ENCODE results near the gene SLC2A10.

The SLC2A10 gene

DNA sequence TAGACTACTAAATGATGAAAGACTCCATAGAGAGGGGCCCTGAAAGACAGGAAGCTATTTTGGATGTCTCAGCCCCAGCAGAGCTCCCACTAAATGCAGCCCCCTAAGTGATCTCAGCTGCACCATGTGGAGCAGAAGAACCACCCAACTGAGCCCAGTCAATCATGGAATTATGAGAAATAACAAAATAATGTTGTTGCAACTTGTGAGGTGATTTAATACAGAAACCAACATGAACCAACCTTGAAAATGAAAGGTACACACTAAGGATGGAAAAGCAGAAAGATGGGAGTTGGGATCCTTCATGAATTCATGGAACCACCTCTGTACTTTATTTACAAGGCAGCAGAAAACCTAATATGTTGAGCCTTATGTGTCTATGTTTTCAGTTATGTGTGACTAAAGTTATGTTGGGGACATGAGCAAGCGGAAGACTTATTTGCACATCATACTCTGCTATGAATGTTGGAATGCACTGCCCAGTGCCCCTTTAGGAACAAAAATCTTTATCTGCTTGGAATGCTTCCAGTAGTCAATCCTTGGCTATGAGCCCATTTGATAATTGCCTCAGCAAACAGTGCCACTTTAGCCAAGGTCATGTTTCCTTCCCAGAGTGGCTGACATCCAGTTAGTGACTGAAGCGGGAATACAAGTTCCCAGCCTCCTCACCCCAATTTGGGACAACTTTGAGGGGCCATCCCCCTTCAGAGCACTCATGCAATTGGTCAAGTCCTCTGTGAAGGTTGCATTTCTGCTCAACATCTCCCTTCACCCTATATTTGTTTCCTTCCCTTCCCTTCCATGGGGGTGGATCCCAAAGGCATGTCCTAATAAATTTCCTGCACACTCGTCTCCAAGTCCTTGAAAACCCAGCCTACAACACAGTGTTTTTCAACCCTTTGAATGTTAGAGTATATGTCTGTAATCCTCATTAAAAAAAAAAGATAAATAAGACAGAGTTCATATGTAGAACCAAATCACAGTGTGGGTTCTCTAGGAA is 38.6 kb upstream of the SLC2A10 start:
- DNase-seq (ENCODE audit: low spot score): no peak
- ATAC-seq (ENCODE audit: low read depth): no peak
- Histone ChIP-seq H3K4me3 (ENCODE audit: severe bottlenecking) (no peak overlapping the region), H3K27me3 (ENCODE audit: insufficient read depth, poor library complexity, severe bottlenecking) (no peaks in the 10 kb centered on the region), H3K9me3 (ENCODE audit: severe bottlenecking) (no peaks in the 10 kb centered on the region), H3K4me1 (ENCODE audit: insufficient read depth, poor library complexity, severe bottlenecking) (peaks cover 5% of the 10 kb centered on the region), H3K36me3 (ENCODE audit: low read depth) (no peaks in the 10 kb centered on the region), H3K27ac (ENCODE audit: poor library complexity, severe bottlenecking) (no peak overlapping the region)
- TF ChIP-seq, protein P1, sequence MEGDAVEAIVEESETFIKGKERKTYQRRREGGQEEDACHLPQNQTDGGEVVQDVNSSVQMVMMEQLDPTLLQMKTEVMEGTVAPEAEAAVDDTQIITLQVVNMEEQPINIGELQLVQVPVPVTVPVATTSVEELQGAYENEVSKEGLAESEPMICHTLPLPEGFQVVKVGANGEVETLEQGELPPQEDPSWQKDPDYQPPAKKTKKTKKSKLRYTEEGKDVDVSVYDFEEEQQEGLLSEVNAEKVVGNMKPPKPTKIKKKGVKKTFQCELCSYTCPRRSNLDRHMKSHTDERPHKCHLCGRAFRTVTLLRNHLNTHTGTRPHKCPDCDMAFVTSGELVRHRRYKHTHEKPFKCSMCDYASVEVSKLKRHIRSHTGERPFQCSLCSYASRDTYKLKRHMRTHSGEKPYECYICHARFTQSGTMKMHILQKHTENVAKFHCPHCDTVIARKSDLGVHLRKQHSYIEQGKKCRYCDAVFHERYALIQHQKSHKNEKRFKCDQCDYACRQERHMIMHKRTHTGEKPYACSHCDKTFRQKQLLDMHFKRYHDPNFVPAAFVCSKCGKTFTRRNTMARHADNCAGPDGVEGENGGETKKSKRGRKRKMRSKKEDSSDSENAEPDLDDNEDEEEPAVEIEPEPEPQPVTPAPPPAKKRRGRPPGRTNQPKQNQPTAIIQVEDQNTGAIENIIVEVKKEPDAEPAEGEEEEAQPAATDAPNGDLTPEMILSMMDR (IDR thresholded peaks at IDR 0.05; ENCODE audit: poor library complexity, severe bottlenecking): no peak

DNA sequence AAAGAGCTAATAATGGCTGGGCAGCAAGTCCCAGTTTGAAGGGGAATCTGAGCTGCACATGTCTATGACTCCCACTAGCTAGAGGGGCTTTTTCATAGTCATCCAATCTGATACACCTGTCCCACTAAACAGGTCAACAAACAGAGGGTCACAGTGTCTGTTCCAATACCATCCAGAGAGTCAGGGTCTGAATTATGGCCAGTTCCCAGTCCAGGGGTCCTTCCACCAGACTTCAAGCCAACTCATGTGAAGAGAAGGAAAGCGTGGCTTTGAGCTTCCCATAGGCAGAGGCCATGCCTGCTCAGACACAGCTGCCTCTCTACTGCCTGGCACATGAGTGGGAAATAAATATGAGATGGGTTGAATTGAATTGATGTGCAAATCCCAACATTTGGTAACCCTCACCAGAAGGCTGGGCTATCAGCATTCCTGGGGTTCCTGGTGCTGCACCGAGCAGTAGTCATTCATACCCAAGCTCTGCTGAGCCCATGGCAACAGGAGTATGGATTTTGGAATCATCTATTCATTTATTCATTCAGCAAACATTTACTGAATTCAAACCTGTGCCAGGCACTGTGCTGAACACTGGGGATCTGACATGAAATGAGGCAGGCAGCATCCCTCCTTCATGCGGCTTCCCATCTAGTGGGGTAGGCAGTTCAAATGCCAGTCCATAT is 37.4 kb upstream of the SLC2A10 start:
- H3K4me1 ChIP-seq (ENCODE audit: insufficient read depth, poor library complexity, severe bottlenecking): no peaks in the 10 kb centered on the region
- TF ChIP-seq, protein P1 (IDR thresholded peaks at IDR 0.05; ENCODE audit: poor library complexity, severe bottlenecking): no peak
- H3K27me3 ChIP-seq (ENCODE audit: insufficient read depth, poor library complexity, severe bottlenecking): no peaks in the 10 kb centered on the region
- DNase-seq (ENCODE audit: low spot score): no peak
- ATAC-seq (ENCODE audit: low read depth): no peak
- H3K27ac ChIP-seq (ENCODE audit: poor library complexity, severe bottlenecking): no peak overlapping the region
- H3K36me3 ChIP-seq (ENCODE audit: low read depth): no peaks in the 10 kb centered on the region
- no peak overlapping the region for H3K4me3 ChIP-seq (ENCODE audit: severe bottlenecking)
- no peaks in the 10 kb centered on the region for H3K9me3 ChIP-seq (ENCODE audit: severe bottlenecking)

DNA sequence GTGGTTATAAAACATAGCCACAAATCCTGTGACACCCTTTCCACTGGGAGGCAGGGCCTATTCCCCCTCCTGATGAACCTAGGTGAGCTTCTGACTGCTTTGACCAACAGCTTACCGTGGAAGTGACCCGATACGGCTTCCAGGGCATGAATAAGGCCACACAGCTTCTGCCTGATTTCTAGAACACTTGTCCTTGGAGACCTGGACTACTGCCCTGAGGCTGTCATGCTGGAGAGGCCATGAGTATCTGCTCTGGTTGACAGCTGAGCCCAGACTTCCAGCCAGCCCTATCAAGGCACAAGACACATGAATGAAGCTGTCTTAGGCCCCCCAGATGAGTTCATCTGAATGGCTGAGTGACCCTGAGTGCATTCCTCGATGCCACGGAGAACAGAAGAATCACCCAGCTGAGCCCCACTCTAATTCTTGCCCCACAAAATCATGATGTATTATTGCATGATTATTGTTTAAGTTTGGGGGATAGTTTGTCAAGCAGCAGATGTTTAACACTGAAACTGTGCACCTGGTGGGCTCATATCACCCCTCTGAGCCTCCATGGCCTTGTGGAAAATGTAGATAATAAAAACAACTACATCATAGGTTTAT is 36.8 kb upstream of the SLC2A10 start:
- H3K27me3 ChIP-seq (ENCODE audit: insufficient read depth, poor library complexity, severe bottlenecking): no peaks in the 10 kb centered on the region
- H3K36me3 ChIP-seq (ENCODE audit: low read depth): no peaks in the 10 kb centered on the region
- H3K9me3 ChIP-seq (ENCODE audit: severe bottlenecking): no peaks in the 10 kb centered on the region
- DNase-seq (ENCODE audit: low spot score) (no peak), ATAC-seq (ENCODE audit: low read depth) (no peak)
- no peaks in the 10 kb centered on the region for H3K4me1 ChIP-seq (ENCODE audit: insufficient read depth, poor library complexity, severe bottlenecking)
- TF ChIP-seq, protein P1 (IDR thresholded peaks at IDR 0.05; ENCODE audit: poor library complexity, severe bottlenecking): no peak
- no peak overlapping the region for H3K27ac ChIP-seq (ENCODE audit: poor library complexity, severe bottlenecking)
- no peak overlapping the region for H3K4me3 ChIP-seq (ENCODE audit: severe bottlenecking)

DNA sequence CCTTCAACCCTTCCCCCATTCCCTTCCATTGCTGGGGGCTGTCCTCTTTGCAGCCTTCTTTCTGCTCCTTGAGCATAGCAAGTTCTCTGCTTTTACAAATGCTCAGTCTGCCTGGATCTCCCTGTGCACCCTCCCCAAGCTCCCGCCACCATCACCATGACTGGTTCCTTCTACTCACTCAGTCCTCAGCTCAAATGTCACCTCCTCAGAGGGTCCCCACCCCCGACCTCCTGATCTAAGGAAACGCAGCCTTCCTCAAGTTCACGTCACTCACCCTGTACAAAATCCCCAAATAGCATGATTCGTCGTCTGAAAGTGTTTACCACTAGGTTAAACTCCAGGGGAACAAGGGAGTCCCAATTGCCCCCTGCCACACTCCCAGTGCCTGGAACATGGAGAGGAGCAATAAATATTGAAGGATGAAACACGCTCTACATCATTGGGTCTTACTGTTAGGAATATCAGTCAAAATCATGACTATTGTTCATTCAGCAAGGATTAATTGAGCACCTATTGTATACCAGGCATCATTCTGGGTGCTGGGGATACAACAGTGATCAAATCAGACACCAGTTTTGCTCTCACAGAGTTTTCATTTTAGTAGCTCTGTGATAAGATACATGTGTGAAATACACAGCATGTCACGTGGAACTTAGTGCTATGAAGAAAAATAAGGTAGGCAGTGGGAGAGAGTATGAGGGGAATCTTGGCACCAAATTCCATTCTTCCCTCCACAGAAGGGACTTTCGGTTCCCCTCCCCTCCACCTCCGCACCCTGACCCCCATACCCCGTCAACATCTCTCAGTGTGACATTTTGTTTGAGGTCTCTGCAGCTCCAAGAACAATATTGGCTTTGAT is 35.8 kb upstream of the SLC2A10 start:
- H3K4me1 ChIP-seq (ENCODE audit: insufficient read depth, poor library complexity, severe bottlenecking): no peaks in the 10 kb centered on the region
- H3K36me3 ChIP-seq (ENCODE audit: low read depth): no peaks in the 10 kb centered on the region
- no peak for DNase-seq (ENCODE audit: low spot score)
- H3K4me3 ChIP-seq (ENCODE audit: severe bottlenecking): no peak overlapping the region
- TF ChIP-seq, protein P1 (IDR thresholded peaks at IDR 0.05; ENCODE audit: poor library complexity, severe bottlenecking): no peak
- ATAC-seq (ENCODE audit: low read depth): no peak
- no peaks in the 10 kb centered on the region for H3K9me3 ChIP-seq (ENCODE audit: severe bottlenecking)
- no peak overlapping the region for H3K27ac ChIP-seq (ENCODE audit: poor library complexity, severe bottlenecking)
- H3K27me3 ChIP-seq (ENCODE audit: insufficient read depth, poor library complexity, severe bottlenecking): no peaks in the 10 kb centered on the region
